Caki2 (cell line): Measurements from ENCODE around the gene MDM2. TPM values are rescaled to one million over a fixed set of nuclear protein-coding genes. Genes with fewer than 3 reads are reported as not detected.

ENCODE experiments used
- DNase-seq: peaks from one replicate; pipeline ENCODE4 v3.0.0-alpha.2; 2015; ENCODE audit warnings: low read depth
- in situ Hi-C: cut with HindIII; loops from 2 replicates; pipeline ENCODE4 v1.10.0; 2016; ENCODE audit warnings: low sequenced_read_pairs, low pct_unique_long_range_greater_than_20kb, mixed read lengths
- total RNA-seq: library from RNA; depleted of rRNA; stranded (reverse); fragments of >200 nt; shearing (Covaris generic); gene quantifications from 2 replicates; pipeline ENCODE4 v1.2.3, GENCODE V29; 2014; ENCODE audit warnings: low replicate concordance; rRNA removed

The MDM2 gene
- 54.8 and 96.3 TPM in 2 replicates for total RNA-seq

DNA sequence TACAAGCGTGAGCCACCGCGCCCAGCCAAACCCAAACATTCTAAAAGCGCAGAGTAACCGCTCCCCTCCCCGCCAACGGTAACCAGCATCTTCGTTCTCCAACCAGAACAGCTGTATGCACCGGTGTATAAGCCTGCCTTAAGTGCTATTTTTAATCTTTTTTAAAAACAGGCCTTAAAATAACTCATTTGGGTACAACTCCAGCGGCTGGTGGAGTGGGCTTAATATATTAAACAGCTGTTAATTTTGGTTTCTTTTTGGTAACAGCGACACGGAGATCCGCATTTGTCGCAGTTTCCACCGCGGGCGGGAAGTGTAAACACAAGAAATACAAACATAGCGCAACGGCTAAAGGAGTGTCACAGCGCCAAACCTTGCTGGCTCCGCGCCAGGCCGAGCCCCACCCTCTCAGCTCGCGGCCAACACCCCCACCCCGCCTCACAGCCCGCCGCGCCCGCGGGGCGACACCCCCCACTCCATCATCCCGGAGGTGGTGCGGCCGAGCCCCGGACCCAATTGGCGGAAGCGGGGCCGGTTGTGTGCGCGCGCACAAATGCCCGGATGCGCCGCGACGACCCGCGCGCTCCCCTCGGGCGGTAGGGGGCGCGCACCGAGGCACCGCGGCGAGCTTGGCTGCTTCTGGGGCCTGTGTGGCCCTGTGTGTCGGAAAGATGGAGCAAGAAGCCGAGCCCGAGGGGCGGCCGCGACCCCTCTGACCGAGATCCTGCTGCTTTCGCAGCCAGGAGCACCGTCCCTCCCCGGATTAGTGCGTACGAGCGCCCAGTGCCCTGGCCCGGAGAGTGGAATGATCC, at the start of gene MDM2:
TSS of gene MDM2 (plus strand) at position 602 of the 812 bp plus-strand sequence. CDS start 301 bp downstream, outside the sequence.
- DNase-seq, result peak; percentile 99

DNA sequence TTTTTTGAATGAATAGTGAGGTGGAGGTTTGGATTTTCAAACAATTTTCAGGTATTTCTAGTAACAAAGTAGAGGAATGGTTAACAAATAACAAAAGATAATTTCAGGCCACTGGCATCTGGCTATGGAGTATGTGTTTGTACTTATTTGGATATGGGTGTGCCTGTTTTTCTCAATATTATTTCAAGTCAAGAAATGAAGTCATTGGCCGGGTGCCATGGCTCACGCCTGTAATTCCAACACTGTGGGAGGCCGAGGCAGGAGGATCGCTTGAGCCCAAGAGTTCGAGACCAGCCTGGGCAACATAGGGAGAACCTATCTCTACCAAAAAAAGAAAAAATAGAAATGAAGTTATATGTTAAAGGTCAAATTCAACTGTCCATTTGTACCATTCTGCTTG, 48.1 kb upstream of the MDM2 start:
- in situ Hi-C loops, result no loop called here
- DNase-seq, result no peak

More for the DNA sequence above, at the start of gene MDM2:
- in situ Hi-C loops, result no loop called here

DNA sequence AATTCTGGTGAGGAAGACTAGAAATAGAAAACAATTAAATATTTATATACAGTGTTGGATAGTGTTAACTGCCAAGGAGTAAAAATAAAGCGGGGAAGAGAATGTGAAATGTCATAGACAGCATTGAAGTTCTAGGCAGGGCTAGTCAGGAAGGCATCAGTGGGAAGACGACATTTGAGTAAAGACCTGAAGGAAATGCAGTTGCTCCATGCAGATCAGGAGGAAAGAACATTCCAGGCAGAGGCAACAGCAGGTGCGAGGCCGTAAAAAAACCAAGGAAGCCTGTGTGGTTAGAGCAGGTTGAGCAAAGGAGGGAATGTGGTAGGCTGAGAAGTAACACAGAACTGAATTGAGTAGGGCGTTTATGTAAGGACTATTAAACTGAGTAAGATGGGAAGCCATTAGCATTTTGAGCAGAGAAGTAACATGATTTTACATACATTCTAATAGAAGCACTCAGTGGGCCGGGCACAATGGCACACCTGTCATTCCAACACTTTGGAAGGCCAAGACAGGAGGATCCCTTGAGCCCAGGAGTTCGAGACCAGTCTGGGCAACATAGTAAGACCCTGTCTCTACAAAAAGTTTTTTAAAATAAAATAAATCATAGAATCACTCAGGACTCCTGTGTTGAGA, 47.1 kb upstream of the MDM2 start:
- in situ Hi-C loops, result no loop called here
- no peak for DNase-seq

DNA sequence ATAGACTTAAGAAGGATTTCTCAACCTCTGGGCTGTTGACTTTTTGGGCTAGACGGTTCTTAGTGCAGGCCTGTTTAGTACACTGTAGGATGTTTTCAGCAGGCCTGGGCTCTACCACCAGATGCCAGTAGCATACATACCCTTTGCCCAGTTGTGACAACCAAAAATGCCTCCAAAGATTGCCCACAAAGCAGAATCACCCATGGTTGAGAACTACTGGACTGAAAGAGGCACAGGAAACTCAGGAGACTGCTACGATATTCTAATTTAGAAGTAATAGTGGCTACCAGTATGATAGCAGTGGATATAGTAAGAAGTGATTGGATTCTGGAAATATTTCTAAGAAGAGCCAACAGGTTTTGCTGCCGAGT, 46.5 kb upstream of the MDM2 start:
- DNase-seq, result no peak
- in situ Hi-C loops, result no loop called here

DNA sequence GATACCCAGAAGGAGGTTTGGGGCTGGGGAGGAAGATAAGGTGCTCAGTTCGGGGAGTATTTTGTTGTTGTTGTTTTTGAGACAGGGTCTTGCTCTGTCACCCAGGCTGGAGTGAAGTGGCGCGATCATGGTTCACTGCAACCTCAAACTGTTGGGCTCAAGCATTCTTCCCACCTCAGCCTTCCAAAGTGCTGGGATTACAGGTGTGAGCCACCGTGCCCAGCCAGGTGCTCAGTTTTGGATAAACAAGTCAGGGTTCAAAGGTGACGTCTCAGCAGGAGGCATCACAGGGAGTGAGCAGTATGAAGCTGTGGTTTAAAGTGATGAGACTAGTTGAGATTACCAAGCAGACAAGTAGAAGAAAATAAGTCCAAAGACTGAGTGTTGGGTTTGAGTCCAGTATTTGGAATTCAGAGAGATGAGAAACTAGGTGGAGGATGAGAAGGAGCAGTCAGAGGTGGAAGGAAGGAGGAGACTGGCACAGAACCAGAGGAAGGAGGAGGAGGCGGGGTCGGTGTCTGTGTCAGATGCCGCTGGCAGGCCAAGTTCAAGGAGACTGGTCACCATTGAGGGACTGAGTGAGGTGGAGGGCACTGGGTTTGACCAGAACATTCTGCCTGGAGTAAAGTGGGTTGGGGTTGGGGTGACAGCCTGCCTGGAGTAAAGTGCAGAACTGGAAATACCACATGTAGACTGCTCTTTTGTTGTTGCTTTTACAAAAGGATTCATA, 45.9 kb upstream of the MDM2 start:
- in situ Hi-C loops, result no loop called here

DNA sequence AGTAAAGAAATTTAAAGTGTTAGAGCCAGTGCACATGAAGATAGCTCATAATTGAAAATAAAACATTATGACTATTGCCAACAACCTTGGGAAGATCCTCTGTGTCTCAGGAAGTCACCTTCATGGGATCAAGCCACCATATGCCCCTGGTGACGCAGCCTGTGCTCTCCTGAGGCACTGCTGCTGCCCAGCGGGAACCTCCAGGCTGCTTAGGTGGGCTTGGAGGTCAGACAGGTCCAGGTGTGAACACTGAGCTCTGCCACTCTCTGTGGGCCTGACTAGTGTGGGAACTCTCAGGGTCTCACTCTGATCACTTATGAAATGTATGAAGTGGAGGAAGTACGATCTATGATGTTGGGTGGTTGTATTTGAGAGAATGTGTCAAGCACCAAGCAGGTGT, 45.3 kb upstream of the MDM2 start:
- in situ Hi-C loops, result no loop called here
- no peak for DNase-seq

More for the DNA sequence above, 45.9 kb upstream of the MDM2 start:
- no peak for DNase-seq

DNA sequence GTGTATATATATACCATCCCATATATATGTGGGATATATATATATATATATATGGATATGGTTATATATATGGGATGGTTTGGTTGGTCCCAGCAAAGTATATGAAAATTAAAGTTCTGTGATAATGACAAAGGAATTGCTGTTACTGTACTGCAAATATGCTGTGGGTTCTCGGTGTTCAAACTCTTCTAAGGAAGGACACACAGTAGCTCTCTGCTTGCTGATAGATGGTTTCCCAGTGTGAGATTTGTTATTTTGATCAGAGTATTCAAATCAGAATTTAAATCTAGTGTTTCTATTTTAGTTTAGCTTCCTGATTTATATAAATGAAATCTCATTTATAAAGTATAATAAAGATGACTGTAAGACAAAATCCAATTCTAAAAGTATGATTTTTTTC, 42.3 kb upstream of the MDM2 start:
- no peak for DNase-seq
- in situ Hi-C loops, result no loop called here

DNA sequence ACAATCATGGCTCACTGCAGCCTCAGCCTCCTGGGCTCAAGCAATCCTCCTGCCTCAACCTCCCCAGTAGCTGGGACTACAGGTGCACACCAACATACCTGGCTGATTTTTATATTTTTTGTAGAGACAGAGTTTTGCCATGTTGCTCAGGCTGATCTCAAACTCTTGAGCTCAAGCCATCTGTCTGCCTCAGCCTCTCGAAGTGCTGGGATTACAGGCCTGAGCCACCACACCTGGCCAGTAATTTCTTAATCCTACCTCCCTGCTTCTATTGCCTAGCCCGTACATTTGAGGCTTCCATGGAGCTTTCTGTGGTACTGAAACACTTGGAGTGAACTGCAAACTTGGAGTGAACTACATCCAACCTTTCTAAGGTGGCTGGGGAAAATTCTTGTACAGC, 41.3 kb upstream of the MDM2 start:
- in situ Hi-C loops, result no loop called here
- no peak for DNase-seq

DNA sequence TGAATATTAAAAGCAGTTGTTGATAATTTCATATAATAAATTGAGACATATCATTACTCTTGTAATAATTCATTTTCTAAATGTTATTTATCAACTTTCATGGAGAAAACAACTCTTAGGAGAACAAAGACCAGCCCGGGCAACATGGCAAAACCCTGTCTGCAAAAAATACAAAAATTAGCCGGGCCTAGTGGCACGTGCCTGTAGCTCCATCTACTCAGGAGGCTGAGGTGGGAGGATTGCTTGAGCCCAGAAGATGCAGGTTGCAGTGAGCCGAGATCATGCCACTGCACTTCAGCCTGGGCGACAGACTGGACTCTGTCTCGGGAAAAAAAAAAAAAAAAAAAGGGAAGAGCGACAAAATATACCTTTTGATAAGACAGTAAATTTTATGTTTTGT, 40.8 kb upstream of the MDM2 start:
- in situ Hi-C loops, result no loop called here
- no peak for DNase-seq

DNA sequence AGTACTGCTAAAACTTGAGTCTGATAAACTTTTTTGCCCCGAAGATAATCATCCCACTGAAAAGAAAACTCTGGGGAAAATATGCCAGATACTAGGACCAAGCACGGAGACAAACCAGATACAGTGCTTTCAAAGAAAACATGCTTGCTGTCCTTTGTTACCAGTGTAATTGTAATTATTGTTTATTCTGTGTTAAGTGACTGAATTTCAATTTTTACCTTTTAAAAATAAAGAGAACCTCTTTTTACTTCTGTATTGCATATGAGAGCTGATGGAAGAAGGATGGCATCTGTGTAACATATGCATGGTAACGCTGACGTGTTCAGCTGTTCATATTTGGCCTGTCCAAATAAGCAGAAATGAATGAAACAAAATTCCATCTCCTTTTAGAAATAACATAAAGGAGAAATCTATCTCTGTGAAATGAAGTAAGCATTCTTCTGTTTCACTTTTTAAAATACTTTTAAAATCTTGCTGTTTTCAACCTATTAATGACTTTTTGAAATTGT, 39.5 kb upstream of the MDM2 start:
- DNase-seq, result no peak
- in situ Hi-C loops, result no loop called here

DNA sequence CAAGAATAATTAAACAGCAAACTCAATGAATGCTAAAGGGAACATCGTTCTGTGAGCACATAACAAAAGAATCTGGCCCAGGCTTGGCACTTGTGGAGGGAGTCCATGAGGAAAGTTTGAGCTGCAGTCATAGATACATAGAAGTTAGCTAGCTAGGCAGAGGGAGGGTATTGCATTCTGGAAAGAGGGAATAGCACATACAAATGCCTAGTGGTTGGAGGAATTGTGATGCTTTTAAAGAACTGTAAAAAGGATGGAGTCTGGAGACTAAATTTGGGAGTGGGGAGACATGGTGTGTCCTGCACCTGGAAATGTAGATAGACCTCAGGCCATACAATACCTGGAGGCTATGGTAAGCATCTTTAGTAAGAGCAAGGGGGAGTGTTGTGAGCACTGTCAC, 38.0 kb upstream of the MDM2 start:
- no peak for DNase-seq
- in situ Hi-C loops, result no loop called here

DNA sequence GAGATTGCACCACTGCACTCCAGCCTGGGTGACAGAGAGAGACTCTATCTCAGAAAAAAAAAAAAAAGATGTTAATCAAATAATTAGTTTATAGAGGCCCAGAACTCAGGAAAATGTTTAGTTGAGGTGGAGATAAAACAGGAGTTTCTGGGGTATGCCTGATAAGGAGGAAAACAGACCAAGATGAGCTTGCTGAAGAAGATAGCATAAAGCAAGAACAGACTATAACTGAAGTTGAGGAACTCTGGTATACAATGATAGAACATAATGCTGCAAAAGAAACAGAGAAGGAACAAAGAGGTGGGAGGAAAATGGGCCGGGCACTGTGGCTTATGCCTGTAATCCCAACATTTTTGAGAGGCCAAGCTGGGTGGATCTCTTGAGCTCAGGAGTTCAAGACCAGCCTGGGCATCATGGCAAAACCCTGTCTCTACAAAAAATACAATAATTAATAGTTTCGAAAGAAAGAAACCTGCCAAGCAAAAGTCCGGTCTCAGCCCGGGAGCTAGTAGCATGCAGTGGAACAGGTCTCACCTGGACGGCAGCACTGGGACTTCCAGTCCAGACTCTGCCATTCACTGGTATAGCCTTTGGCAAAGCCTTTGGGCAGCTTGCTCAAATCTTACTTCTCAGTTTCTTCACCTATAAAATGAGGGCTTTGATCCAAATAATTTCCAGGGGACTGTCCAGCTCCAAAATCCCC, 36.6 kb upstream of the MDM2 start:
- in situ Hi-C loops, result no loop called here
- DNase-seq, result no peak

DNA sequence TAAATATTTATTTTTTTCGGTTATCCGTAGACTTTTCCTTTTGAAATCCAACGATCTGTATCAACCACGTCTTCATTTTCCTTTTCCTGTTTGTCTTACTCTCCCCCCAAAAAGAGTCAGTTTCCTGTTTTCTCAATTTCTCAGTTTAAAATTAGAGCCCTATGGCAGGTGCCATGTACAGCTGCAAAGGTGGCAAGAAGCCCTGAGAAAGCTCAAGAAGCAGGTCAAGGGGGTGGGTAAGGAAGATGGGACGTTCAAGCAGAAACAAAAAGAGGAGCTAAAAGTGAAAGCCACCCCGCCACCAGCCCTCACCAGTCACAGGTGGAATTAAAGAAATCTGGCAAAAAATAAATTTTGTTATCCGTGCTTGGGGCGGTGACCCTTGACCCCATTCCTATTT, 35.3 kb upstream of the MDM2 start:
- no peak for DNase-seq
- in situ Hi-C loops, result no loop called here

DNA sequence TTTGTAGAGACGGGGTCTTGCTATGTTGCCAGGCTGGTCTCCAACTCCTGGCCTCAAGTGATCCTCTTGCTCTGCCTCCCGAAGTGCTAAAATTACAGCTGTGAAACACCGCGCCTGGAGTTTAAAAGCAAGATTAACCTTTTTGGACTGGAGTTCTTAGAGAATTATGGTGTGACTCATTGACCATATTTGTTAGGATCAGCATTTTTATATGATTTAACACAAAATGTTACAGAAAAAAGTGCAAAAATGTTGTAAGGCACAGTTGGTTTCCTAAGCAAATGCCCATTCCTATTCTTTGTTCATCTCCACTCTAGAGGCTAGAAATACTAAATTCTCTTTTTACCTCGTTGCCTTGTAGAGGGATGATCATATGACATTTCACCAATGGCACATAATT, 34.4 kb upstream of the MDM2 start:
- no peak for DNase-seq
- in situ Hi-C loops, result no loop called here

DNA sequence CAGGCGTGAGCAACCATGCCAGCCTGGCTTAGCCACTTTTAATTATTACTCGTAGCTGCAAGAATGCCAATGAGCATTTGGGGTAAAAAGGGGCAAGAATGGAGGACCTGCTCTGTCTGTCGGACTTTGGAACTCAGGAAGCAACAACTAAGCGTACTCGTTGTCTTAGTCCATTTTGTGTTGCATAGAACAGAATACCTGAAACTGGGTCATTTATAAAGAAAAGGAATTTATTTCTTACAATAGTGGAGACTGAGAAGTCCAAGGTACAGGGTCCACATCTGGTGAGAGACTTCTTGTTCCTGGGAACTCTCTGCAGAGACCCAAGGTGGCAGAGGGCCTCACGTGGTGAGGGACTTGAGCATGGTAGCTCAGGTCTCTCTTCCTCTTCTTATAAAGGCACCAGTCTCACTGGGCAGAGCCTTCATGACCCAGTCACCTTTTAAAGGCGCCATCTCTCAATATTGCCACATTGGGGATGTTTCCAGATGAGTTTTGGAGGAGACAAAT, 32.8 kb upstream of the MDM2 start:
- DNase-seq, result no peak
- in situ Hi-C loops, result no loop called here

DNA sequence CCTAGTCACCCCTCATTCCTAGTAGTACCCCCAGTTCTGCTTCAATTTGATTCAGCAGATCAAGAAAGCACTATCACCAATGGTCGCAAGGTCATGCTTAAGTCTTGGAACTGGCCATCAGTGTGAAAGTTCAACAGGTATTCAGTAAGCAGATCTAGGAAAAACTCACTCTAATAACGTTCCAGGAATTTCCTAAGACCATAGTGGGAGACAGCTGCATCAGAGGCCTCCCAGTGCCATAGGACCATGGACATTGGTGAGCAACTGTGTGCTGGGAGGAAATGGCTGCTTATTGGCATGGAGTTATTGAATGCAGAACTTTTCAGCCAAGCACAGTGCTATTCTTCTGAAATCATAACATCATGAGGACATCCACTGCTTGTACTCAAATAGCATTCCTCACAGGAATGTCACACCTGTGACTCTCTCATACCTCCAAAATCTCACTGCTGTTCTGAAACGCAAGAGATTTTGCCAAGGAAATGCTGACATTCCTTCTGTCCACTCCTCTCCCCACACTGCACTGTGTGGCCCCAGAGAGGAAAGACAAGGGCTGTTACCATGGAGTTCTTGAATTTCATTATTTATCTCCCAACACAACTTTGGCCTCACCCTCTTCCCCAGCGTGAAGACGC, 30.9 kb upstream of the MDM2 start:
- in situ Hi-C loops, result no loop called here
- no peak for DNase-seq

DNA sequence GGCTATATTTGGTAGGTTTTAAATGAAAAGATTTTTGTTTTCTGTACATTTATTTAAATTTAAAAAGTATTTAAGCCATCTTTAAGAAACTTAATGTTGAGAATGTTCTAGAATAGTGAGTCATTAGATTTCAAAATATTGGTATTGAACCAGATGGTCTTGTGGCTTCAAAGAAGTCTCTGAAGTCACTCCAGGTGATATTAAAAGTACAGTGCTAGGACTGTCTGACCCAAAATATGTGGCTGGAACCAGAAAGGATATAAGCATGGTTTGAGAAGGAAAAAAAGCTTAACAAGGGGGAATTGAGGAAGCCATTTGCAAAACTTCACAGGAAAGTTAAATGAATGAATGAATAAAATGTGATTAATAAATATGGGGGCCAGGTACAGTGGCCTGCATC, 28.7 kb upstream of the MDM2 start:
- in situ Hi-C loops, result no loop called here
- DNase-seq, result no peak

DNA sequence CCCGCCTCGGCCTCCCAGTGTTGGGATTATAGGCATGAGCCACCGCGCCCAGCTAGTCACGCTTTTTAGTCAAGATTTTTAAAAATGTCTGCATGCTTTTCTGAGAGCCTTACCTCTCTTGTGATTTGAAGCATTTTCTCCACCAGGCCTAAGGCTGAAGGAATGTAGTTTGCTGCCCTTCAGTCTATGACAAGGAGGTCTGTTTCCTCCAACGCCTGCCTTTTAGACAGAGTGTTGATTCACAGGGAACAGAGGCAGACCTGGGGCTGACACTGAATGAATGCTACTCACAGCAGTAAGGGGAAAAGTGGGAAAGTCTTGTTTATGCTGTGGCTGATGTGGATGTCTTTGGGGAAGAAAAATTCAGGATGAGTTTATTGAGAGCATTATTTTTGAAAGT, 27.2 kb upstream of the MDM2 start:
- no peak for DNase-seq
- in situ Hi-C loops, result no loop called here
